GM23338 (cell line): ENCODE results near the gene AOPEP. TPM values are rescaled to one million over a fixed set of nuclear protein-coding genes. Genes with fewer than 3 reads are reported as not detected.

Source experiments
- ATAC-seq: fragments of 200-7000 bp; cut with Tn5 transposase; 3 replicates; pipeline ENCODE4 v1.9.1; 2020
- DNase-seq: peaks from one replicate; pipeline ENCODE4 v3.0.0-alpha.2; 2015; ENCODE audit warnings: low spot score
- H2AFZ ChIP-seq: fragments of 200-600 bp; sonication (generic); 2 replicates; pipeline ENCODE4 v1.8.0; 2016; ENCODE audit warnings: antibody characterized with exemption, mild to moderate bottlenecking, moderate library complexity
- H3F3A ChIP-seq: fragments of 200-600 bp; sonication (generic); replicated peaks from 2 replicates; pipeline ENCODE4 v1.8.0; 2017; ENCODE audit warnings: antibody characterized with exemption, mixed run types, low read depth
- H3K27ac ChIP-seq: fragments of 200-600 bp; sonication (generic); 2 replicates; pipeline ENCODE4 v1.6.1; 2016; ENCODE audit warnings: low read depth
- H3K27me3 ChIP-seq: fragments of 200-600 bp; sonication (generic); 2 replicates; pipeline ENCODE4 v1.8.0; 2016; ENCODE audit warnings: mild to moderate bottlenecking, mixed run types, moderate library complexity; ENCODE audit not compliant: insufficient read depth
- H3K36me3 ChIP-seq: fragments of 200-600 bp; sonication (generic); 2 replicates; pipeline ENCODE4 v1.8.0; 2016; ENCODE audit warnings: mild to moderate bottlenecking; ENCODE audit not compliant: insufficient read depth
- H3K4me1 ChIP-seq: fragments of 200-600 bp; sonication (generic); 2 replicates; pipeline ENCODE4 v1.8.0; 2016; ENCODE audit warnings: mild to moderate bottlenecking, moderate library complexity; ENCODE audit not compliant: insufficient read depth
- H3K4me2 ChIP-seq: fragments of 200-600 bp; sonication (generic); 2 replicates; pipeline ENCODE4 v1.7.1; 2017; ENCODE audit warnings: mixed run types
- H3K4me3 ChIP-seq: fragments of 200-600 bp; sonication (generic); 2 replicates; pipeline ENCODE4 v1.6.1; 2016; ENCODE audit warnings: mixed run types
- H3K79me2 ChIP-seq: fragments of 200-600 bp; sonication (generic); replicated peaks from 2 replicates; pipeline ENCODE4 v1.8.0; 2017; ENCODE audit warnings: mild to moderate bottlenecking; ENCODE audit not compliant: insufficient read depth
- H3K9me2 ChIP-seq: fragments of 200-600 bp; sonication (generic); 2 replicates; pipeline ENCODE4 v1.8.0; 2017; ENCODE audit not compliant: insufficient read depth
- H4K20me1 ChIP-seq: fragments of 200-600 bp; sonication (generic); replicated peaks from 2 replicates; pipeline ENCODE4 v1.8.0; 2017; ENCODE audit warnings: mild to moderate bottlenecking; ENCODE audit not compliant: insufficient read depth
- H3K27ac Mint-ChIP-seq: 2 replicates; pipeline ENCODE4 v1.8.0; 2020; ENCODE audit warnings: inconsistent platforms, mild to moderate bottlenecking, moderate library complexity, mixed read lengths
- H3K27me3 Mint-ChIP-seq: 3 replicates; pipeline ENCODE4 v1.8.0; 2022; ENCODE audit warnings: low read depth, mild to moderate bottlenecking, moderate library complexity, mixed read lengths, inconsistent platforms; ENCODE audit not compliant: insufficient read depth, poor library complexity
- H3K36me3 Mint-ChIP-seq: 3 replicates; pipeline ENCODE4 v1.8.0; 2021; ENCODE audit warnings: low read depth, mild to moderate bottlenecking, inconsistent platforms, moderate library complexity, mixed read lengths
- H3K4me1 Mint-ChIP-seq: 3 replicates; pipeline ENCODE4 v1.8.0; 2020; ENCODE audit warnings: mild to moderate bottlenecking, inconsistent platforms, mixed read lengths
- H3K4me3 Mint-ChIP-seq: 3 replicates; pipeline ENCODE4 v1.8.0; 2021; ENCODE audit warnings: moderate library complexity, mild to moderate bottlenecking, inconsistent platforms, mixed read lengths
- H3K9me3 Mint-ChIP-seq: 3 replicates; pipeline ENCODE4 v1.8.0; 2020; ENCODE audit warnings: moderate library complexity, mild to moderate bottlenecking, inconsistent platforms, mixed read lengths
- CREB1 ChIP-seq: fragments of 250-450 bp; sonication (Bioruptor Pico); IDR thresholded peaks from 2 replicates; pipeline ENCODE4 v1.5.0; 2020; ENCODE audit warnings: low read depth, mild to moderate bottlenecking, moderate library complexity
- CTCF ChIP-seq, 2 experiments: fragments of 200-600 bp in 1 of 2; sonication (generic) in 1 of 2; conservative IDR thresholded peaks; 2 replicates each; pipeline versions ENCODE4 v1.5.1 to v1.6.1; 2016 to 2017; ENCODE audit warnings: antibody characterized with exemption in 2 of 2, low read depth in 2 of 2, mild to moderate bottlenecking in 2 of 2, moderate library complexity in 1 of 2
- ETS1 ChIP-seq: IDR thresholded peaks from 2 replicates; pipeline ENCODE4 v1.6.1; 2016; ENCODE audit warnings: antibody characterized with exemption
- EZH2 ChIP-seq: fragments of 200-600 bp; sonication (generic); IDR thresholded peaks from one replicate; pipeline ENCODE4 v1.8.0; 2017; ENCODE audit warnings: antibody characterized with exemption, mild to moderate bottlenecking, low read depth; ENCODE audit not compliant: unreplicated experiment
- EZH2phosphoT487 ChIP-seq: fragments of 200-600 bp; sonication (generic); IDR thresholded peaks from one replicate; pipeline ENCODE4 v1.8.1; 2018; ENCODE audit warnings: antibody characterized with exemption; ENCODE audit not compliant: unreplicated experiment
- JUNB ChIP-seq: IDR thresholded peaks from one replicate; pipeline ENCODE4 v1.6.1; 2016; ENCODE audit warnings: antibody characterized with exemption; ENCODE audit not compliant: unreplicated experiment
- NANOG ChIP-seq: IDR thresholded peaks from 2 replicates; pipeline ENCODE4 v1.6.1; 2016; ENCODE audit warnings: antibody characterized with exemption, borderline replicate concordance
- POLR2AphosphoS5 ChIP-seq: IDR thresholded peaks from 2 replicates; pipeline ENCODE4 v1.6.1; 2016; ENCODE audit warnings: antibody characterized with exemption, low read depth
- REST ChIP-seq: IDR thresholded peaks from one replicate; pipeline ENCODE4 v1.6.1; 2018; ENCODE audit warnings: antibody characterized with exemption; ENCODE audit not compliant: unreplicated experiment
- STAT1 ChIP-seq: IDR thresholded peaks from one replicate; pipeline ENCODE4 v1.6.1; 2016; ENCODE audit warnings: antibody characterized with exemption; ENCODE audit not compliant: unreplicated experiment
- ZNF114 ChIP-seq: fragments of 250-450 bp; sonication (Bioruptor Pico); IDR thresholded peaks from 2 replicates; pipeline ENCODE4 v1.5.0; 2020; ENCODE audit warnings: mild to moderate bottlenecking, moderate library complexity
- ZNF331 ChIP-seq: fragments of 250-450 bp; sonication (Bioruptor Pico); IDR thresholded peaks from 2 replicates; pipeline ENCODE4 v1.5.0; 2020; ENCODE audit warnings: low read depth, mild to moderate bottlenecking, moderate library complexity
- ZNF462 ChIP-seq: fragments of 250-450 bp; sonication (Bioruptor Pico); IDR thresholded peaks from 2 replicates; pipeline ENCODE4 v1.5.0; 2020; ENCODE audit warnings: mild to moderate bottlenecking, moderate library complexity
- polyA plus RNA-seq: library from polyadenylated mRNA; unstranded; fragments of >200 nt; fragmentation: Nextera tagmentation; extraction: Ambion mirVana; gene quantifications from 2 replicates; pipeline ENCODE4 v1.2.1, GENCODE V29; 2016
- total RNA-seq: library from RNA; depleted of rRNA; stranded (reverse); fragments of >200 nt; shearing (Covaris generic); gene quantifications from 2 replicates; pipeline ENCODE4 v1.2.3, GENCODE V29; 2014

AOPEP gene
- total and polyA plus RNA-seq, 2 experiments from 2014 or later = 7.0 to 16.5 TPM

- Mint-ChIP-seq H3K27ac (no peak overlapping the region), H3K36me3 (no peaks in the 10 kb centered on the region), H3K4me3 (no peak overlapping the region), H3K27me3 (peaks cover 7% of the 10 kb centered on the region), H3K4me1 (peaks cover 22% of the 10 kb centered on the region), H3K9me3 (no peaks in the 10 kb centered on the region)
- Histone ChIP-seq H3K9me2 (0 out of 2 replicates have a peak, but pooled peaks cover 2% of the 10 kb centered on the region), H3K4me2 (no peak overlapping the region), H3K27me3 (no peaks in the 10 kb centered on the region), H3K4me1 (peaks cover under 1% of the 10 kb centered on the region; the same call in 1 of the 2 replicates), H4K20me1 (no peaks in the 10 kb centered on the region), H3K27ac (no peak overlapping the region), H2AFZ (no peak overlapping the region), H3K79me2 (no peaks in the 10 kb centered on the region), H3K36me3 (no peaks in the 10 kb centered on the region), H3K4me3 (no peak overlapping the region), H3F3A (no peaks in the 10 kb centered on the region)
- no peak for ATAC-seq
- no peak for DNase-seq
- TF ChIP-seq REST (no peak), ZNF462 (no peak), ETS1 (no peak), CREB1 (CRISPR knock-in tag) (no peak), JUNB (no peak), ZNF114 (no peak), NANOG (no peak), CTCF (conservative IDR thresholded peaks at IDR 0.05; ENCODE audit: low read depth in 2 of 2) (no peak), EZH2phosphoT487 (no peak), ZNF331 (CRISPR knock-in tag) (no peak), POLR2AphosphoS5 (no peak), EZH2 (no peak), STAT1 (no peak)
Measured at GRCh38 chr9:94932652-94933510, 206.4 kb downstream of the AOPEP start.
